HG02798 (cell line): Measurements from ENCODE around the gene ACYP1.

Source experiments
- ATAC-seq: cut with Tn5 transposase; IDR thresholded peaks from one replicate; pipeline ENCODE4 v1.9.1; 2021; ENCODE audit warnings: mild to moderate bottlenecking; ENCODE audit not compliant: unreplicated experiment, poor library complexity

The ACYP1 gene

GRCh38 chr14:75044322-75044721 is 19.5 kb downstream of the ACYP1 start:
- ATAC-seq = no peak

DNA sequence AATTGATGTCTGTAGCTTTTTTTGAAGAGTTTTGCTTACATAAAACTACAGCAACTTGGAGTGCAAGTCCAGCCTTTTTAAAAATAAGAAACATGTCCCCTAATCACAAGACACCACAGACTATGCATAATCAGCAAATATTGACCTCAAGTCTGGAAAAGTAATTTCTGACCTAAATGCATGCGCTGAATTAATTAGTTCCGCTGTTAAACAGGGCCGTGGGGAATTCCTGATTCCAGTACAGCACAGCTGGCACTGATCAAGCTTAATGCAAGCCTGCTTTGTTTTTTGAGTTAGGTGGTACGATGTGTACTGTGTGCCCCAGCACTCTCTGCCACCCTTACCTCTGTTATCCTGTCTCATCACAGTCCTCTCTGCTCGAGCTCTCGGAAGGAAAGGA is 21.8 kb downstream of the ACYP1 start:
- ATAC-seq = no peak

DNA sequence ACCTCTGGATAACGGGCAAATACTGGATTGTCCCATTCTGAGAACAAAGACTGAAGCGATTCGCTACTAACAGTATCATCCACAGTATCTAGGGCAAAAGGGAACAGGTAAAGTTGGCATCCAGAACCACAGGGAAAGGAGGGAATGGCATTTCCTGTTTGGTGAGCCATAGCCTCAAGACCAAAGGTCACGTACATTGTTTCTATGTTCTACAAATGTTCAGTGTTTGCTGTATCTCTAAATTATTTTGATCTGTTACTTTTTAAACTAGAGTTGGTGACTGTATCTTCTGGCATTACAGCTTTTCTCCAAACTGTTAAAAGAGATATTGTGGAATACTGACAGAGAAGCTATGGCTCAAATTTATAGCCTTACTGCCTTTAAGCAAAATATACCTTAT is 22.2 kb downstream of the ACYP1 start:
- no peak for ATAC-seq

GRCh38 chr14:75040959-75041358 is 22.9 kb downstream of the ACYP1 start:
- no peak for ATAC-seq

GRCh38 chr14:75040507-75040906 is 23.3 kb downstream of the ACYP1 start:
- no peak for ATAC-seq

DNA sequence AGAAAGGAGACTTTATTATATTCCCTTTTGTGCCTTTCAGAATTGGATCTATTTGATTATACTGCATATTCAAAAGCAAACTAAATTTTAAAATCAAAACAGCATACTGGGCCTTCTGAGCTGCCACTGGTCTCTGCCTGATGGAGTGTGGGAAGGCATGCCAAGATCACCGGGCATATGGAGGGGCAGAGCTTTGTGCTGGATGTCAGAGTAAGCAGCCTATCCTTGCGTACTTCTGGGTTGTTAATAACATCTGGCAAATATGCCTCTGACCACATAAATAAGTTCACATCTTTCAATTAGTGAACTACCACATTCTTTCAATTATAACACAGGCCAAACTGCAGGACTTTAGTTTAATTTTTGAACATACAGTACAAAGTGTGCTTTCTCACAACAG is 30.9 kb downstream of the ACYP1 start:
- ATAC-seq = no peak

DNA sequence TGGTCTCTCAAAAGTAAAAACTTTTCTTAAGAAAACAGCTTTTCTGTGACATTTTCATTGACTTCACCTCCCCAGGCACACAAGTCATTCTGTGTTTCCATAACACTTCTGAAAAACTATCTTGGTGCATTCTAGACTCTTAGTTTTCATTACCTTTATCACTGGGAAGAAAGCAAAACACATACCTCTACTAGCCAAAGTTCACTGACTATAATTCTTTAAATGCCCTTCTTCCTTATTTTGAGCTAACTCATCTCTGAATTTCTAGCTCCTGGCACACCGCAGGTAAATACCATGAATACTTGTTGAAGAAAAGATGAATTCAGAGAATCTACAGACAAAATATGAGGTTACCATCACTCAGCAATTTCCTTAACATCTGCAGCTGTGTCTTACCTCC is 33.7 kb downstream of the ACYP1 start:
- no peak for ATAC-seq

- no peak for ATAC-seq
Measured at GRCh38 chr14:75025876-75026275, 37.9 kb downstream of the ACYP1 start.

GRCh38 chr14:75025082-75025481 is 38.7 kb downstream of the ACYP1 start:
- ATAC-seq = no peak

DNA sequence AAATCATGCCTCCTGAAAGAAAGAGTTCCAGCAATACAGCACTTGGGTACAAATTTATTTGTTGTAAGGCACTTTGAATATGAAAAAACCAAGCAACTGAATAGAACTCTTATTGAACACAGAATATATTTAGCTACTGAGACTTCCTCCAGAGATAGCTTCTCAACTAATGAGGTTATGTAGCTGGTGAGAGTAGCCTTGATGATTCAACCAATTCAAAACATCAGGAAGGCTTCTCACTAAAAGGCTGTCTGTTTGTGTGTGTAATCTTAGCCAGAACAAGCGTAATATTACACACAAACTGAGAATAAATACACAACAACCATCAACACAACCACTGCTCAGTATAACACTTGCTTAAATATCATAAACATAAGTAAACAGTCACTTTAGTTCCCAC is 40.7 kb downstream of the ACYP1 start:
- no peak for ATAC-seq

DNA sequence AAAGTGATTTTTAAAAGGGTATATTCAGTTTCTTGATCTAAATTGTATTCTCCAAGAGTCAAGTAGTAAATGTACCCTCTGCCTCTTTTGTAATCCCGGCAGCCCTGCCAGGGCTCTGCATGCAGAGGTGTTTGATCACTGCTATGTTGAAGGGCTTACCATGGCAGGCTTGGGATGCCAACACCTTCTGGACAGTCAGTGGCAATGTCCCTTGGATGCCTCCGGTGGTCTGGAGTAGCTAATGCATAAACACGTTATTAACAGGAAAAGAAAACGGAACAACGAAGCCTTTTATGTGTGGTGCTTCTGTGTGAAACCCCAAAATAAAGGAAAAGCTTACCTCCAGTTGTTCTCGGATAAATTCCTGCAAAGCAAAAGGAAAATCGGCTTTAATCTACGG is 41.2 kb downstream of the ACYP1 start:
- ATAC-seq = no peak

DNA sequence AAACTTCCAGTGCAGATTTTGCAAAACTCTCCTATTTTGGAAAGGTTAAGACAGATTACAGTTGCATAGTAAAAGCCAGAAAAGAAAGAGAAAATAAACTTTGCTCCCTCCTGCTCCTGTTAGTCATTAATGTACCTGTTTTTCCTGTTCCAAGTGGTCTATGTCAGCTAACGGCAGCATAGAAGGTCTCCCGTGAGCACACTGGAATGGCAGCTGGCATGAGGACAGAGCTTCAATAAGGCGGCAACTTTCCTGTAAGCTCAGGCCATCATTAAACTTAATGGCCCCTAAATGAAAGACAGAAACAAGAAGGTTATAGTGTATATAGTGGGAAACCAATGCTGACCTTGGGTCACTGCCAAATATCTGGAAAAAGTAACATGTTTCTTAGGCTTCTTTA is 45.1 kb downstream of the ACYP1 start:
- no peak for ATAC-seq

DNA sequence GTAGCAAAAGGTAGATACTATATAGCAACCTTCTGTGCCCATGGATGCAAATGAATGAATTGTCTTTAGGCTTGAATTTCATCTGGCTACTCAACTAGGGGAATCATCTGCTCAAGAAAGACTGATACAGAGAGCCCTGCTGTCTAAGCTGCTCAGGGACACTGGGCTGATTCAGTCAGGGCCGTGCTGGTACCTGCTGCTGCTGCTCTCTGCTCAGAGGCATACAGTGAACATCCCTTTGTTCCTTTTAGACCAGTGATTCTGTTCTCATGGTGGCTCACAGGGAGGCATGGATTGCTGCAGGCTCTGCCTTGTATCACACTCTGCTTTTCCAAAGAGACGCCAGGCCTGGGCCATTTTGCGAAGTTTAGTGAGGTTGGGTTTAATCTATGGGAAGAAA is 47.0 kb downstream of the ACYP1 start:
- no peak for ATAC-seq

DNA sequence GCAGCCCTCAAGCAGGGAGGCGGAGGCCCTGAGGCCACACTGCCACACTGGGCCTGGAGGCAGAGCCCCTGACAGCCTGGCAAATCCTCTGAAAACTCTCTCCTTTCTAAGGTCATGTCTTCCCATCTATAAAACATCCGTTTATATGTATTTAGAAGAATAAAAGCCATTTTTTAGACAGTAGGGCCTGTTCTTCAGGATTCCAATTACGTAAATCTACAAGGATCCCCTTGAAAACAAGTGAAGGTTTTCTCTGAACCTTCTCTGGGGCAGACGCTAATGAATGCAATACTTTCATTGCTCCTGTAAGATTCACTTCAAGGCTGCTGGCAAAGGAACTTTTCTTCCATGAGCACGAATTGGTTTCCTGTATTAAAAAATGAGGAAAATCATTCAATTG is 48.3 kb downstream of the ACYP1 start:
- ATAC-seq = no peak

DNA sequence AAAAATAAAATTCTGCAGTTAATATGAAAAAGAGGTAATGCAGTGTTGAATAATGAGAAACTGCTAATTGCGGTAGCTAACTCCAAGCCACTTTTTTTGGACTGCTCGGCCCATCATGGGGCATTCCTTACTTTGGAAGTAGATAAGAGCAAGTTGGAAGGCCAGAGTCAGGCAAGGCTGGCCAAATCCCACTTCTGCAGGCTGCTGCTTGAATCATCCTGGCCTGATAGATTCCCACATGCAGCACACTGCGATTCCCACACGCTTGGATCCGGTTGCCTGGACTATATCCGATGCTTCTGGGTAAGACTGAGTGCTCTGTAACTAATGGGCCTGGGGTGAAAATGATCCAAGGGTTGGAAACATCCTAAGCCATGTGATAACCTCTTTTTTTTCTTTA is 50.5 kb downstream of the ACYP1 start:
- no peak for ATAC-seq

- ATAC-seq = no peak
Measured at GRCh38 chr14:75011356-75011994, 52.3 kb downstream of the ACYP1 start.

DNA sequence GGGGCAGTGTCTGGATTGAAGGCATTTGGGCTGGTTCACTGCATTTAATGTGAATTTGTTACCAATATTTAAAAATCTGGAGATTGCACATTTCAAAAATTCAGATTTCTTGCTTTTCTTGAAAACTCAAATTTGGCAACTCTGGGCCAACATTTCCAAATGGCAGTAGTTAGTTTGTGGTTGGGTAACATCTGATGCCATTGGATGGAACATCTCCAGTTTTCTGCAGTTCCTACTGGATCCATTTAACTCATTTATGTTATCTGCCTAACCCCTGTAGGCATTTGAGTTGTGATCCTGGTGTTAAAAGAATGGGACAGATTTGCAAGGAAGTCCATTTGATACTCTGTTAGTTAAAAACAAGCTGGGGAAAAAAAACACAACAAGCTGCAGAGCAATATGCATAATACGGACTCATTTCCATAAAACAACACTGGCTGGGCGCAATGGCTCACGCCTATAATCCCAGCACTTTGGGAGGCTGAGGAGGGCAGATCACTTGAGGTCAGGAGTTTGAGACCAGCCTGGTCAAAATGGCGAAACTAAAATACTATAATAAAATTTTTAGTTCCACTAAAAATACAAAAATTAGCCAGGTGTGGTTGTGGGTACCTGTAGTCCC is 53.2 kb downstream of the ACYP1 start:
- ATAC-seq = no peak

- ATAC-seq = no peak
Measured at GRCh38 chr14:75009176-75009575, 54.6 kb downstream of the ACYP1 start.

GRCh38 chr14:75005357-75005756 is 58.5 kb downstream of the ACYP1 start:
- no peak for ATAC-seq

GRCh38 chr14:75003250-75004027 is 60.4 kb downstream of the ACYP1 start:
- no peak for ATAC-seq
